A549 (cell line): Measurements from ENCODE around the gene PRX. TPM values are rescaled to one million over a fixed set of nuclear protein-coding genes. Genes with fewer than 3 reads are reported as not detected.

Experiments
- ATAC-seq, 2 experiments: fragments of 200-7000 bp in 1 of 2; fragments of >200 bp in 1 of 2; cut with Nextera tagmentation in 1 of 2; cut with Tn5 transposase in 1 of 2; 3 replicates each; pipeline versions ENCODE4 v1.8.0 to v1.9.1; 2018 to 2020; ENCODE audit warnings: mild to moderate bottlenecking in 1 of 2, moderate library complexity in 1 of 2
- CTCF ChIA-PET: fragments of 300-600 bp; sonication (Branson Sonifier 250); formaldehyde crosslinking; extraction: SDS; loops from one replicate; lab custom pipeline; 2021; ENCODE audit warnings: antibody characterized with exemption, inconsistent platforms; lab: Yijun Ruan, JAX
- POLR2A ChIA-PET: fragments of 350-600 bp; formaldehyde crosslinking; extraction: SDS; loops from one replicate; lab custom pipeline; 2021; ENCODE audit warnings: antibody characterized with exemption, inconsistent platforms; lab: Yijun Ruan, JAX
- DNase-seq, 2 experiments: peaks; one replicate each; pipeline versions ENCODE4 v3.0.0 to v3.0.0-alpha.2; 2011 to 2016; ENCODE audit warnings: low read depth in 1 of 2, low spot score in 1 of 2
- FAIRE-seq: peaks from 2 replicates; lab custom pipeline; 2011; peaks lifted over from hg19 to GRCh38; lab: Jason Lieb, UNC
- H3K27ac ChIP-seq, 2 experiments: fragments of >200 bp; sonication (Bioruptor Twin); formaldehyde crosslinking; 3 replicates each; pipeline ENCODE4 v1.5.1; 2016 to 2017
- H3K4me1 ChIP-seq: fragments of >200 bp; sonication (Bioruptor Twin); formaldehyde crosslinking; 3 replicates; pipeline ENCODE4 v1.6.1; 2016
- H3K4me2 ChIP-seq: fragments of >200 bp; sonication (Bioruptor Twin); formaldehyde crosslinking; 3 replicates; pipeline ENCODE4 v1.6.1; 2016
- H3K4me3 ChIP-seq: fragments of >200 bp; sonication (Bioruptor Twin); formaldehyde crosslinking; 3 replicates; pipeline ENCODE4 v1.5.1; 2016
- H3K9me3 ChIP-seq: fragments of >200 bp; sonication (Bioruptor Twin); formaldehyde crosslinking; 3 replicates; pipeline ENCODE4 v1.6.1; 2016
- BCL3 ChIP-seq: fragments of >200 bp; sonication (Bioruptor Twin); formaldehyde crosslinking; IDR thresholded peaks from 3 replicates; pipeline ENCODE4 v1.6.1; 2016
- CBX8 ChIP-seq: fragments of 200-600 bp; sonication (generic); IDR thresholded peaks from 2 replicates; pipeline ENCODE4 v1.6.1; 2016
- CHD2 ChIP-seq: fragments of 150-350 bp; IDR thresholded peaks from 2 replicates; pipeline ENCODE4 v1.6.1; 2014; ENCODE audit warnings: low read length; ENCODE audit not compliant: partially characterized antibody
- HOXB5 ChIP-seq: fragments of 250-450 bp; sonication (Bioruptor Pico); IDR thresholded peaks from 2 replicates; pipeline ENCODE4 v1.5.0; 2020; ENCODE audit warnings: mild to moderate bottlenecking, moderate library complexity
- MAFK ChIP-seq: fragments of 450-650 bp; IDR thresholded peaks from 2 replicates; pipeline ENCODE4 v1.6.1; 2014; ENCODE audit not compliant: partially characterized antibody
- MAX ChIP-seq: IDR thresholded peaks from 2 replicates; pipeline ENCODE4 v1.6.1; 2012
- REST ChIP-seq: fragments of 200-600 bp; sonication (generic); IDR thresholded peaks from 2 replicates; pipeline ENCODE4 v1.6.1; 2016; ENCODE audit warnings: antibody characterized with exemption, mild to moderate bottlenecking, moderate library complexity
- RFX5 ChIP-seq: fragments of 450-650 bp; IDR thresholded peaks from 2 replicates; pipeline ENCODE4 v1.7.1; 2014; ENCODE audit warnings: antibody characterized with exemption, mild to moderate bottlenecking, moderate library complexity
- RNF2 ChIP-seq: fragments of 200-600 bp; sonication (generic); IDR thresholded peaks from 2 replicates; pipeline ENCODE4 v1.6.1; 2016; ENCODE audit warnings: low read depth, mild to moderate bottlenecking, antibody characterized with exemption, moderate library complexity, borderline replicate concordance
- USF2 ChIP-seq: fragments of 450-650 bp; IDR thresholded peaks from 2 replicates; pipeline ENCODE4 v1.6.1; 2014; ENCODE audit warnings: antibody characterized with exemption
- ZC3H11A ChIP-seq: fragments of 450-650 bp; IDR thresholded peaks from 2 replicates; pipeline ENCODE4 v1.6.1; 2014; ENCODE audit warnings: antibody characterized with exemption, mild to moderate bottlenecking
- ZSCAN20 ChIP-seq: fragments of 250-450 bp; sonication (Bioruptor Pico); IDR thresholded peaks from 2 replicates; pipeline ENCODE4 v1.8.0; 2022; ENCODE audit warnings: mild to moderate bottlenecking, moderate library complexity
- WGBS: methylation state at CpG from one replicate; pipeline ENCODE4 v1.1.6; 2017; ENCODE audit errors: missing lambda C conversion rate; 5-methylcytosine and 5-hydroxymethylcytosine counted together
- polyA plus RNA-seq, 4 experiments: library from polyadenylated mRNA; depleted of rRNA in 3 of 4; stranded (reverse); fragments of >200 nt; fragmentation: RNase III in 1 of 4; extraction: RNeasy Plus Mini Kit Qiagen cat#74134 plus additional on column Dnase treatment in 1 of 4; gene quantifications; 2 replicates in 3 of 4; 3 replicates in 1 of 4; pipeline ENCODE4 v1.2.3, GENCODE V29; 2011 to 2017
- small RNA-seq, 6 experiments: library from RNA; depleted of rRNA; stranded (forward); fragments of <200 nt; gene quantifications; one replicate each; pipeline ENCODE3, GENCODE V24; 2012

PRX gene
- polyA plus RNA-seq, 2 of the 4 experiments (the other 2 are of a cell fraction), result 1.6 to 1.8 TPM

- TF ChIP-seq REST, result no peak
- peak; percentile 93 for TF ChIP-seq HOXB5
- TF ChIP-seq USF2, result peak; percentile 100
- TF ChIP-seq RNF2, result no peak
- TF ChIP-seq MAX, result peak; percentile 94
- TF ChIP-seq ZC3H11A, result peak; percentile 10; the same call in 1 of the 2 replicates
- peak; percentile 82 for TF ChIP-seq RFX5
Measured at GRCh38 chr19:40348125-40348913, 64.9 kb downstream of the PRX start, which contains the start of the genes C19orf47 and PLD3 (continued).

GRCh38 chr19:40344422-40344821 is 68.8 kb downstream of the PRX start:
- Histone ChIP-seq H3K4me2 (no peak overlapping the region), H3K27ac (no peak overlapping the region), H3K4me1 (peaks cover 6% of the 10 kb centered on the region), H3K9me3 (no peaks in the 10 kb centered on the region), H3K4me3 (no peak overlapping the region)
- ChIA-PET POLR2A (interaction anchor here (0.7 kb wide), 1 partner anchor 180 kb away, joined by 5 read pairs; no protein-coding TSS in a partner anchor), CTCF (interaction anchor here (1.0 to 1.5 kb wide), 2 partner anchors 77 to 205 kb away, joined by 3 read pairs; no protein-coding TSS in a partner anchor)
- FAIRE-seq, result peak; percentile 74
- no peak for DNase-seq
- TF ChIP-seq CBX8, result no peak
- TF ChIP-seq MAFK, result peak; percentile 3
- TF ChIP-seq BCL3, result no peak
- no peak for TF ChIP-seq ZSCAN20 (CRISPR knock-in tag)
- TF ChIP-seq CHD2, result no peak
- ATAC-seq, result no peak
- WGBS, result 82% methylated on average over 7 of the region's 7 CpGs

Small RNAs within 50 kb of the gene (small RNA-seq; reads per million reads assigned to genes)
- gene MIR6796 (0 reads per million in 6 experiments), gene RF00017 (0 reads per million in 6 experiments)

Other genes starting within 250 kb of the PRX start
- gene MAP3K10, start 222.0 kb downstream of the PRX start, polyA plus RNA-seq (2011; rRNA removed), result 6.0 and 6.6 TPM in 2 replicates
- gene MAP3K10, start 222.0 kb downstream of the PRX start, polyA plus RNA-seq (2017; fragmentation: RNase III; extraction: RNeasy Plus Mini Kit Qiagen cat#74134 plus additional on column Dnase treatment), result 15.0 to 21.0 TPM (median 19.5 TPM) in 3 replicates
- gene TTC9B, start 195.0 kb downstream of the PRX start, polyA plus RNA-seq (2011; rRNA removed), result not detected in 2 replicates
- gene TTC9B, start 195.0 kb downstream of the PRX start, polyA plus RNA-seq (2017; fragmentation: RNase III; extraction: RNeasy Plus Mini Kit Qiagen cat#74134 plus additional on column Dnase treatment), result 0.04 TPM in 1 of 3 replicates, not detected in the others
- gene CCNP, start 186.7 kb downstream of the PRX start, polyA plus RNA-seq (2011; rRNA removed), result 0.10 and 0.17 TPM in 2 replicates
- gene CCNP, start 186.7 kb downstream of the PRX start, polyA plus RNA-seq (2017; fragmentation: RNase III; extraction: RNeasy Plus Mini Kit Qiagen cat#74134 plus additional on column Dnase treatment), result 0.13 to 0.16 TPM (median 0.15 TPM) in 3 replicates
- gene AKT2, start 128.0 kb downstream of the PRX start, polyA plus RNA-seq (2011; rRNA removed), result 159 and 180 TPM in 2 replicates
- 125 to 136 TPM (median 132 TPM) in 3 replicates for gene AKT2, start 128.0 kb downstream of the PRX start, polyA plus RNA-seq (2017; fragmentation: RNase III; extraction: RNeasy Plus Mini Kit Qiagen cat#74134 plus additional on column Dnase treatment)
- gene C19orf47, start 65.0 kb downstream of the PRX start, polyA plus RNA-seq (2011; rRNA removed), result 32.8 and 39.8 TPM in 2 replicates
- 22.1 to 25.7 TPM (median 25.2 TPM) in 3 replicates for gene C19orf47, start 65.0 kb downstream of the PRX start, polyA plus RNA-seq (2017; fragmentation: RNase III; extraction: RNeasy Plus Mini Kit Qiagen cat#74134 plus additional on column Dnase treatment)
- gene PLD3, start 64.7 kb downstream of the PRX start, polyA plus RNA-seq (2011; rRNA removed), result 290 and 350 TPM in 2 replicates
- 215 to 283 TPM (median 265 TPM) in 3 replicates for gene PLD3, start 64.7 kb downstream of the PRX start, polyA plus RNA-seq (2017; fragmentation: RNase III; extraction: RNeasy Plus Mini Kit Qiagen cat#74134 plus additional on column Dnase treatment)
- gene HIPK4, start 23.2 kb downstream of the PRX start, polyA plus RNA-seq (2011; rRNA removed), result 0.18 and 0.19 TPM in 2 replicates
- gene HIPK4, start 23.2 kb downstream of the PRX start, polyA plus RNA-seq (2017; fragmentation: RNase III; extraction: RNeasy Plus Mini Kit Qiagen cat#74134 plus additional on column Dnase treatment), result 0.20 to 0.25 TPM (median 0.24 TPM) in 3 replicates
- gene SERTAD1, start 12.6 kb upstream of the PRX start, polyA plus RNA-seq (2011; rRNA removed), result 10.0 and 10.7 TPM in 2 replicates
- gene SERTAD1, start 12.6 kb upstream of the PRX start, polyA plus RNA-seq (2017; fragmentation: RNase III; extraction: RNeasy Plus Mini Kit Qiagen cat#74134 plus additional on column Dnase treatment), result 12.5 to 14.9 TPM (median 13.6 TPM) in 3 replicates
- 40.2 and 41.7 TPM in 2 replicates for gene SERTAD3, start 31.0 kb upstream of the PRX start, polyA plus RNA-seq (2011; rRNA removed)
- gene SERTAD3, start 31.0 kb upstream of the PRX start, polyA plus RNA-seq (2017; fragmentation: RNase III; extraction: RNeasy Plus Mini Kit Qiagen cat#74134 plus additional on column Dnase treatment), result 35.5 to 41.2 TPM (median 39.7 TPM) in 3 replicates
- 202 and 241 TPM in 2 replicates for gene BLVRB, start 52.4 kb upstream of the PRX start, polyA plus RNA-seq (2011; rRNA removed)
- 280 to 298 TPM (median 296 TPM) in 3 replicates for gene BLVRB, start 52.4 kb upstream of the PRX start, polyA plus RNA-seq (2017; fragmentation: RNase III; extraction: RNeasy Plus Mini Kit Qiagen cat#74134 plus additional on column Dnase treatment)
- 1.4 and 2.2 TPM in 2 replicates for gene SPTBN4, start 53.6 kb upstream of the PRX start, polyA plus RNA-seq (2011; rRNA removed)
- 1.2 to 2.0 TPM (median 1.4 TPM) in 3 replicates for gene SPTBN4, start 53.6 kb upstream of the PRX start, polyA plus RNA-seq (2017; fragmentation: RNase III; extraction: RNeasy Plus Mini Kit Qiagen cat#74134 plus additional on column Dnase treatment)
- gene SHKBP1, start 163.5 kb upstream of the PRX start, polyA plus RNA-seq (2011; rRNA removed), result 75.2 and 79.7 TPM in 2 replicates
- gene SHKBP1, start 163.5 kb upstream of the PRX start, polyA plus RNA-seq (2017; fragmentation: RNase III; extraction: RNeasy Plus Mini Kit Qiagen cat#74134 plus additional on column Dnase treatment), result 94.9 to 128 TPM (median 123 TPM) in 3 replicates
- 23.1 and 32.0 TPM in 2 replicates for gene LTBP4, start 188.0 kb upstream of the PRX start, polyA plus RNA-seq (2011; rRNA removed)
- gene LTBP4, start 188.0 kb upstream of the PRX start, polyA plus RNA-seq (2017; fragmentation: RNase III; extraction: RNeasy Plus Mini Kit Qiagen cat#74134 plus additional on column Dnase treatment), result 37.7 to 51.1 TPM (median 43.2 TPM) in 3 replicates